ENCODE data around the gene ZDHHC17.
"Not testable (repeated sequence)": the region's sequence is repeated elsewhere in the genome, so short reads cannot be mapped to it uniquely, and the experiment has no call there.

Gene ZDHHC17

DNA sequence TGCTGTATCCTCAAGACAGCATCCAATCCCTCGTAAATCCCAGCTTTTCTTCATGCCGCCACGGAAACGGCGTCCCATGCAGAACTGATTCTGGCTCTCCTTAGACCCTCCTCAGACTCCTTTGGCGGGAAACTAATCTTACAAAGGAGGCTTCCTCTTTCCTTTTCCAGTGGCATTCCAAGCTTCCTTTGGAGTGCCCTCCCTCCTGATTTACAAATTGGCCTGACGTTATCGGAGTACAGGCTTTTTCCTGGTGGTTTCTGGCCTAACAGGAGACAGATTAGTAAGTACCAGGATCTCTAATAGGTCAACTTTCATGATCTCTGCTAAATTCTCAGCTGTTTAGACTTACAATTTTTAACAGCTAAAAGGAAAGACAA is 1.3 kb upstream of the ZDHHC17 start:
- in situ Hi-C loops (cut with HindIII; ENCODE audit: low pct_ligation_motif_present, low pct_unique_long_range_greater_than_20kb, low sequenced_read_pairs): no loop called here
- DNase-seq: no peak

DNA sequence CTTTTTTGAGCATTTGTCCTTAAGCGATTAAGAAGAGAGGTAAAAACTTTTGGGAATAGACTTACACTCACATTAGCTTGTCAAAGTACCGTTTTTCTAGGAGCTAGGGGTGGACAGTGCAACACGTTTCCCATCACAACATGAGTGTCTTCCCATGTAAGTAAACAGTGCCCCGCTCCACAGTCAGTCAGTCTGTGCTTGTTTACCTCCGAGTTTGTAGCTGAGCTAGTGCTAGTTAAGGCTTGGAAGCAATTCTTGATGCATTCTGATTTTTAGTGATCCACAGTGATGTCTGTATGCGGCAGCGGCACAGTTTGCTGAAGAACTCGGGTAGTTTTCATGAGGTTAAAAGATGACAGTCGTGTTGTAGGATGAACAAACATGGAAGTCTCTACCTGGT is 941 bp downstream of the ZDHHC17 start:
- in situ Hi-C loops (cut with HindIII; ENCODE audit: low pct_ligation_motif_present, low pct_unique_long_range_greater_than_20kb, low sequenced_read_pairs): no loop called here

DNA sequence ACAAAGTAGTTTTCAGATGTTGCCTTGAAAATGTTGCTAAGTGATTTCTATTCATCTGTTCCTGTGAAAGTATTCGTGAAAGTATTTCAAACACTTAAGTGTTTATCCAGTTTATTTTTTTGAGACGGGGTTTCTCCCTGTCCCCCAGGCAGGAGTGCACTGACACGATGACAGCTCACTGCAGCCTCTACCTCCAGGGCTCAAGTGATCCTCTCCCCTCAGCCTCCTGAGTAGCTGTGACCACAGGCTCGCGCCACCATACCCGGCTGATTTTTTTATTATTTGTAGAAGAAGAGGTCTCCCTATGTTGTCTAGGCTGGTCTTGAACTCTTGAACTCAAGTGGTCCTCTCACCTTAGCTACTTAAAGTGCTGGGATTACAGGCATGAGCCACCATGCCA is 1.7 kb downstream of the ZDHHC17 start:
- in situ Hi-C loops (cut with HindIII; ENCODE audit: low pct_ligation_motif_present, low pct_unique_long_range_greater_than_20kb, low sequenced_read_pairs): no loop called here
- DNase-seq: no peak

More for the DNA sequence above, 941 bp downstream of the ZDHHC17 start:
- DNase-seq: peak; percentile 35

DNA sequence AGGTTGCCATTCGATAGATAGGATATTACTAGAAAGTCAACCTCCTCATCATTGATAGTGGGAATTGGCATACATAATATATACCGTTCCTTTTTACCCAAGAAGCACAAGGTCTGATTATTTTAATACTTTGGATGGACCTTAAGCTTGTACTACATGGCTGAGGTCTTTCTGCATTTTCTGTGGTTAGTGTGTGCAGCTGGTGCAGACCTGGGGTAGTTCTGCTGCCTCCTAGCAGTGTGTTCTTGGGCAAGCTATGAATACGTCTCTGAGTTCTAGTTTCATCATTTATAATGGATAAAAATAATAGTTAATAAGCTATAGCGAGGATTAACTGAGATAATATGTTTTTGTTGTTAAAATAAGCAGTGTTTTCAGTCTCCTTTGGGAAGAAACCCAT is 2.2 kb downstream of the ZDHHC17 start:
- DNase-seq: no peak
- in situ Hi-C loops (cut with HindIII; ENCODE audit: low pct_ligation_motif_present, low pct_unique_long_range_greater_than_20kb, low sequenced_read_pairs): no loop called here

DNA sequence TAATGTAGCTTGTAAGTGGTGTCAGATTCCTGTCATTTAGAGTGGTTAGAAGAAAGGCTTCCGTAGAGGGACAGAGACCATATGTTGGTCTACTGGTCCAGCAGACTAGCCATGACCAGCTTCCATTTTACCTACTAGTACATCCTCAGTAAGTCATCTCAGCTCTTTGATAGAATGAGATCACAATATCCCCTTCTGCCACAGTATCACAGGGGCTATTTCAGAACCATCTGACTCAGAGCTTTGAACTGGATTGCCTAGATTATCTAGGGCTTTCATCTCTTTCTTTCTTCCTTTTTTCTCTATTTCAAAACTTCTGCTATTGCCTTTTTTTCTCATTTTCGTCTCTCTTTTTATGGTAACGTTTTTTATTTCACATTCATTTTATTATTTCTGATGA is 4.7 kb downstream of the ZDHHC17 start:
- in situ Hi-C loops (cut with HindIII; ENCODE audit: low pct_ligation_motif_present, low pct_unique_long_range_greater_than_20kb, low sequenced_read_pairs): no loop called here
- no peak for DNase-seq

DNA sequence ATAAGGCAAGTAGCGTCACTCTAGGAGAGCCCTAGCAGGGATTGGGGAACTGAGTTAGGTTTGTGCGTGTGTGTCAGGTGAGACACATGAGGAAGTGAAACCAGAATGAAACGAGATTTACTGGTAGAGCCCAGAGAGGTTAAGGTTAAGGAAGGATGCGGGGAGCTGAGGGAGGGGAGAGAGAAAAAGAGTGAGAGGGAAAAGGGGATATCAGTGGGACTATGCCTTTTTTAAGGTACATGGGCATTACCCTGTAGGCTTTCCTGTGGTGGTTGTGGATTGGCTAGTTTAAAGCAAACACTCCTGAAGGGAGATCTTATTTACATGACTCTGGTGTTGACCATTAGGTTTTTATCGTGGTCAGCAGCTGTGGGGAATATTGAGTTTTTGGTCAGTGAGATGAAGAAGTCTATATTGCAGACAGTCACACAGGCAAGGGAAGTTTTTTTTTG is 13.9 kb downstream of the ZDHHC17 start:
- no peak for DNase-seq
- in situ Hi-C loops (cut with HindIII; ENCODE audit: low pct_ligation_motif_present, low pct_unique_long_range_greater_than_20kb, low sequenced_read_pairs): no loop called here

DNA sequence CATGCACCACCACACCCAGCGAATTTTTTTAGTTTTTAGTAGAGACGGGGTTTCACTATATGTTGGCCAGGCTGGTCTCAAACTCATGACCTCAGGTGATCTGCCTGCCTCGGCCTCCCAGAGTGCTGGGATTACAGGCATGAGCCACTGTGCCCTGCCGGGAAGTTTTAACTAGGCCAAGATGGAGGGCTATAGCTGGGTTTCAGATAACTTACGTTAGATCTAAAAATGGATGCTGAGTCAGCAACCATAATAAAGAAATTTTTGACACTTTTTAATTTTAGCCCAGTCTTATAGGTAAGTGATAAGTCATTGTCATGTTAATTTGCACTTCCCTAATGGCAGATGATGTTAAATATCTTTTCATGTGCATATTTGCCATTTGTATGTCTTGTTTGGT is 14.4 kb downstream of the ZDHHC17 start:
- DNase-seq: no peak
- in situ Hi-C loops (cut with HindIII; ENCODE audit: low pct_ligation_motif_present, low pct_unique_long_range_greater_than_20kb, low sequenced_read_pairs): no loop called here

DNA sequence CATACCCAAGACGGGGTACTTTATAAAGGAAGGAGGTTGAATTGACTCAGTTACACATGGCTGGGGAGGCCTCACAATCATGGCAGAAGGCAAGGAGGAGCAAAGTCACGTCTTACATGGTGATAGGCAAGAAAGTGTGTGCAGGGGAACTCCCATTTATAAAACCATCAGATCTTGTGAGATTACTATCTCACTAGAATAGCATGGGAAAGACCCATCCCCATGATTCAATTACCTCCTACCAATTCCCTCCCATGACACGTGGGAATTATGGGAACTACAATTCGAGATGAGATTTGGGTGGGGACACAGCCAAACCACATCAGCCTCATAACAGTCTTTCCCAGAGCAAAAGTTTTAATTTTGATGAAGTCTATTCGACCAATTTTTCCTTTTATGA is 15.4 kb downstream of the ZDHHC17 start:
- in situ Hi-C loops (cut with HindIII; ENCODE audit: low pct_ligation_motif_present, low pct_unique_long_range_greater_than_20kb, low sequenced_read_pairs); DNase-seq: not testable (repeated sequence)

DNA sequence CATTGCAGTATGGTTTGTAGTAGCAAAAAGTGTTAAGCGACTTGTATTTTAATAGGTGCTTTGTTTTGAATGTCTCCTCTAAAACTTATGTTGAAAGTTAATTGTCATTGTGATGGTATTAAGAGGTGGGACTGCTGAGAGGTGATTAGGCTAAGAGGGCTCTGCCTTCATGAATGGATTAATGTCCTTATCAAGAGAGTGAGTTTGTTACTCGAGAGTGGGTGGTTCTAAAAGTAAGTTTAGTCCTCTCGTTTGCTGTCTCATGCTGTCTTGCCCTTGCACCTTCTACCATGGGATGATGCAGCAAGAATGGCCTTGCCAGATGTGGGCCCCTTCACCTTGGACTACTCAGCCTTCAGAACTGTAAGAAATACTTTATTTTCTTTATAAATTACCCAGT is 17.4 kb downstream of the ZDHHC17 start:
- DNase-seq: no peak
- in situ Hi-C loops (cut with HindIII; ENCODE audit: low pct_ligation_motif_present, low pct_unique_long_range_greater_than_20kb, low sequenced_read_pairs): no loop called here

DNA sequence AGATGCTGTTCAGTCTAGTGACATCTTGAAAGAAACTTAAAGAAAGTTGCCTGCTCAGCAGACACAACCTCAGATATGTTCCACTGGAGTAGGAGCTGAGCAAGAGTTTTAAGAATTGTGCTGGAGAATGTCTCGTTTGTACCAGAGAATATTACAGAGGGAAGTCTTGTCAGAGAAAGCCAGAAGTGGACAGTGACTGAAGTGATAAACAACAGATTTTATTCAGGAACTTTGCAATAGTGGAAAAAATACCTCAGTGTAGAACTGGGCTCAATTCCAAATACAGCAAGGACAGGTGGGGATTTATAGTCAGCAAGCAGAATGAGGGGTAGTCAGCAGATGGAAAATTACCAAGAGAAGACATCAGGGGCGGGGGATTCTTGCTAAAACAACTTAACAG is 18.6 kb downstream of the ZDHHC17 start:
- DNase-seq: no peak
- in situ Hi-C loops (cut with HindIII; ENCODE audit: low pct_ligation_motif_present, low pct_unique_long_range_greater_than_20kb, low sequenced_read_pairs): no loop called here

DNA sequence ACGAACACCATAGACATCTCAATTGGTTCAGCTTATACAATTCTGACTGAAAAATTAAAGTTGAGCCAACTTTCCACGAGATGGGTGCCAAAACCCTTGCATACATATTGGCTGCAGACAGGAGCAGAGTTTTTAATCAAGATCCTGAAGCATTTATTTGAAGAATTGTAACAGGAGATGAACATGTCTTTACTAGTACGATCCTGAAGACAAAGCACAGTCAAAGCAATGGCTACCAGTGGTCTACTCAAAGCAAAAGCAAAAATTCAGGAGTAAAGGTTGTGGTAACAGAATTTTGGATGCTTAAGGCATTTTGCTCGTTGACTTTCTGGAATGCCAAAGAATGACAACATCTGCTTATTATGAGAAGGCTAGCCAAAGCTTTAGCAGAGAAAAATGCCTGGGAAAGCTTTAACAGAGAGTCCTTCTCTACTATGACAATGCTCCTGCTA is 20.7 kb downstream of the ZDHHC17 start:
- DNase-seq: no peak
- in situ Hi-C loops (cut with HindIII; ENCODE audit: low pct_ligation_motif_present, low pct_unique_long_range_greater_than_20kb, low sequenced_read_pairs): no loop called here

DNA sequence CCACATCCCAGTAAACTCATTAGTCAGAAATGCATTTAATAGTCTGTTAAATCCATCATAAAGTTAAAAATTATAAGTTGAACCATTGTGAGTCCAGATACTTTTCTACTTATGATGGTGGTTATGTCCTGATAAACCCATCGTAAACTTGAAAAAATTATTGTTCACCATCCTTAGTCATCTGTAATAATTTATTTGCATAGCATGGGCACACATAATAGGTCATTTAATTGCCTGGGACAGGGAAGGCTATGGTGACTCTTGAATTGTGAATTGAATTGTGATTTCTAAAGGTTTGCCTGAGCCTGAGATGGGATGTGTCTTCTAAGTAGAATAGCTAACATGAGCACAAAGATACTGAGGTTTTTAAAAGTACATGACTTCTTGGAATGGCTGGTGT is 21.5 kb downstream of the ZDHHC17 start:
- in situ Hi-C loops (cut with HindIII; ENCODE audit: low pct_ligation_motif_present, low pct_unique_long_range_greater_than_20kb, low sequenced_read_pairs): no loop called here

DNA sequence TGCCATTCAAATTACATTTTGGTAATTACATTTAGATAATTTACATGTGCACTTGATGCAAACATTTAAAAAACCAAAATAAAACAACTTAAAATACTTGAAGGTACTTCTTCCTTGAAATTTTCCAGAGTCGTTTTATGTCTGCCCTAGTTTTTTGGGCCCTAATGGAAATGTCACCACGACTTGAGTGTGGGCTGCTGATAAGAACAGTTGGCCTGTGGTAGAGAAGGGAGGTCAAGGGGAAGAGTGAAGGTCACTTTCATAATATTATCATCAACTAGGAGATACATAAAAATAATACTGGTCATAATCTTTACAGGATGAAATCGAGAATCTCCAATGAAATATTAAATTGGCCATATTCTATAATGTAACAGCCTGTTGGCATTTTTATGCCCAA is 23.1 kb downstream of the ZDHHC17 start:
- no peak for DNase-seq
- in situ Hi-C loops (cut with HindIII; ENCODE audit: low pct_ligation_motif_present, low pct_unique_long_range_greater_than_20kb, low sequenced_read_pairs): no loop called here

More for the DNA sequence above, 21.5 kb downstream of the ZDHHC17 start:
- DNase-seq: no peak

DNA sequence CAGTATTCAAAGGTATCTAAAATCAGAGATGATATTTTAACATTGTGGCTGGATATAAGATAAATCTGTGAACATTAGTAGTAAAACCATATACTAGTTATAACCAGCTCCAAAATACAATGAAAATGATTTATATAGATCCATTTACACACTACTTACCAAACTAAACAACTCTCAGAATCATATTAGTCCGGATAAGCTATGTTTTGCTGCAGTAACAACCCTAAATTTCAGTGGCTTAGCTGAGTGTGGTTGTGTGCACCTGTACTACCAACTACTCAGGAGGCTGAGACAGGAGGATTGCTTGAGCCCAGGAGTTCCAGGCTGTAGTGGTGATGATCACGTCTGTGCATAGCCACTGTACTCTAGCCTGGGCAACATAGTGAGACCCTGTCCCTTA is 23.8 kb downstream of the ZDHHC17 start:
- no peak for DNase-seq
- in situ Hi-C loops (cut with HindIII; ENCODE audit: low pct_ligation_motif_present, low pct_unique_long_range_greater_than_20kb, low sequenced_read_pairs): no loop called here

DNA sequence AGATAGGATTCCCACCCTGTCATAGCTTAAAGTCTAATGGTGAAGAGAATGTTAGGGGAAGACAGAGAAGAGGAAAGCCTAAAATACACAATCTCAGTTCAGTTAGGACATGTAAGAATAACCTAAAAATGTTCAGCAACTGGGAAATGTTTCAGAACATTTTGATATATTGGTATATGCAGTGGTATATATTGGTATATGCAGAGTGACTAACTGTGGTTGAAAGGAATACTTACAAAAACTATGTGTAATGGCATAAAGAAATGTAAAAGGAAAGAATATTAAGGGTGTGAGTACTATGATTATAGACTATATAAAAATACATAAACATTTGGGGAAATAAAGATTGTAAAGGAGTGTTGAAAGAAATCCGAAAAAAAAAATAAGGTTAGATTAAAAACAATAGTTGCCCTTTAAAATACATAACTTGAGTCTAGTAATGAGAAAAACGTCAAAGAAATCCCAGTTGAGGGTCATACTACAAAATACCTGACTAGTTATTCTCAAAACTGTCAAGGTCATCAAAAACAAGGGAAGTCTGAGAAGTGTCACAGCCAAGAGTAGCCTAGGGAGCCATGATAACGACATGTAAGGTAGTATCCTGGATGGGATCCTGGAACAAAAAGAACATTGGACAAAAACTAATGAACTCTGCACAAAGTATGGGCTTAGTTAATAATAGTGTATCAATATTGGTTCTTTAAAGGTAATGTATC is 25.6 kb downstream of the ZDHHC17 start:
- DNase-seq: no peak
- in situ Hi-C loops (cut with HindIII; ENCODE audit: low pct_ligation_motif_present, low pct_unique_long_range_greater_than_20kb, low sequenced_read_pairs): no loop called here

DNA sequence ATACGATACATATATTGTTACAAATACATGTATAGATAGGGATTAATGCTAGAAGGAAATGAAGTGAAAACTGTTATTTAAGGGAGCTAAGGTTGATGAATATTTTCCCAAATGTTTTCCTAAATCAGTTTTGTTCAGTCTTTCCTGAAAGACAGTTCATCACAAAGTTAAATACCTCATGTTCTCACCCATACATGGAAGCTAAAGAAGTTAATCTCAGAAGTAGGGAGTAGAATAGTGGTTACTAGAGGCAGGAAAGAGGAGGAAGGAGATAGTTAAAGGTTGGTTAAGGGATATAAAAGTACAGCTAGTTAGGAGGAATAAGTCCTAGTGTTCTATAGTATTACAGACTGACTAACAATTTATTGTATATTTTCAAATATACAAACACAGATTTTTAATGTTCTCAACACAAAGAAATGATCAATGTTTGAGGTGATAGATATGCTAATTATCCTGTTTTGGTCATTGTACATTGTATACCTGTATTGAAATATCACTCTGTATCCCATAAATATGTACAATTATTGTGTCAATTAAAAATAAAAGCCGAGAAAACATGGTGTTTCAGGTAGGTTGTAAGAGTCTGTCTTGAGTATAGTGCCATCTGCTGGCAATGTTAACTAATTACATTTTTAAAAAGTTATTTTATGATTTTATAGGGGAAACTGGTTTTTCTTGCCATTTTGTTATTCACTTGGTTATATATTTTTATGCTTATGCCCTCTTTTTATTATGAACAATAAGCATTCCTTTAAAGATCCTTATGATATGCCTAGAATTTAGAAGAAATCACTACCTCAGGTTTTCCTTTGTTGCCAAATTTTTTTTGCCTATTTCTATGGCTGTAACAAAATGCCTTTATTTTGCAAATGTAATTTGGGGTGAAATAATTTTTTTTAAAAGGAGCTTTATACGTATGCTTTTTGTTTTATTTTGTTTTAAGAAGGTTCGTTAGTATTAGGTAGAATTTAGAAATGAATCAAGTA is 26.9 kb downstream of the ZDHHC17 start:
- in situ Hi-C loops (cut with HindIII; ENCODE audit: low pct_ligation_motif_present, low pct_unique_long_range_greater_than_20kb, low sequenced_read_pairs): no loop called here
- peak; percentile 45 for DNase-seq

DNA sequence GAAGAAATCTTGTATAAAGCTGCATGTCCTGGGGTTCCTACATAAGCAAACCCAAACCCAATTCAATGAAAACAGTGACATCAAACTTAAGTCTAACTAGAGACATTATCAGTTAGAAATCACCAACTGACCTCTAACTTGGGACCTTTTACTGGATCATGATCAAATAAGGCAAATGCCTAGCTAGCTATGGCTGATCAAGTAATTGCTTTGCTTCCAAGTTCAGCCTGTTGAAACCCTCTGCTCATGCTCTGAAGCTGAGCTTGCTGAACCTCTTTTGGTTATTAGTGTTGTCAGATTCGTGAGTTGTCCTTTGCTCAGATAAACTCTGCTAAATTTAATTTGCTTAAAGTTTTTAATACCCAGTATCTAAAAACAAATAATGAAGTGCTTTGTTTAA is 28.9 kb downstream of the ZDHHC17 start:
- in situ Hi-C loops (cut with HindIII; ENCODE audit: low pct_ligation_motif_present, low pct_unique_long_range_greater_than_20kb, low sequenced_read_pairs): no loop called here
- no peak for DNase-seq

DNA sequence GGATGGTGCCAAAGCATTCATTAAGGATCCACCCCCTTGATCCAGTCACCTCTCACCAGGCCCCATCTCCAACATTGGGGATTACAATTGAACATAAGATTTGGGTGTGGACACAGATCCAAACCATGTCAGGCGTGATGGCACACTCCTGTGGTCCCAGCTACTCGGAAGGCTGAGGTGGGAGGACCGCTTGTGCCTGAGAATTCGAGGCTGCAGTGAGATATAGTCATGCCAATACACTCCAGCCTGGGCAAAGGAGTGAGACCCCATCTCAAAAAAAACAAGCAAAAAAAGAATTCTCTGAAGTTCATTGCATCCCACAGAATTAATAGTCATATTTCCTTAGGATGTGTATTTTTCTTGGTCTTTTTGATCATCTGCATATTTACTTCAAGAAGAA is 34.9 kb downstream of the ZDHHC17 start:
- in situ Hi-C loops (cut with HindIII; ENCODE audit: low pct_ligation_motif_present, low pct_unique_long_range_greater_than_20kb, low sequenced_read_pairs): no loop called here
- DNase-seq: no peak

DNA sequence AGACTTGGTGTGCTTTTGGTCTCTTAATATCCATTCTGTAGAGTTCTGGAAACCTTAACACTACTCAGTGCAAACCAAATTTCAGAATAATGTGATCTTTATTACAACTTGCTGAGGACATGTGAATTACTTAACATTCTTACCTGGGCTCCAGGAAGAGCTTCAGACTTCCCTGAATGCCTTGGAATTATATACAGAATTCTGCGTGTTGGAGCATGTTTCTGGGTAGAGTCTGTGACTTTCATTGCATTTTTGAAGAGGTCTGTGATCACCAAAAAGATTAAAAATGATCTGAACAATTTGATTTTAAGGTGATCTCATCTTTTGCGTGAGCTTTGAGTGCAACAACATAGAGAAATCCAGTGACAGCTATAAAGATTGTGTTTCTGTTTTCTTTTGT is 35.4 kb downstream of the ZDHHC17 start:
- no peak for DNase-seq
- in situ Hi-C loops (cut with HindIII; ENCODE audit: low pct_ligation_motif_present, low pct_unique_long_range_greater_than_20kb, low sequenced_read_pairs): no loop called here

DNA sequence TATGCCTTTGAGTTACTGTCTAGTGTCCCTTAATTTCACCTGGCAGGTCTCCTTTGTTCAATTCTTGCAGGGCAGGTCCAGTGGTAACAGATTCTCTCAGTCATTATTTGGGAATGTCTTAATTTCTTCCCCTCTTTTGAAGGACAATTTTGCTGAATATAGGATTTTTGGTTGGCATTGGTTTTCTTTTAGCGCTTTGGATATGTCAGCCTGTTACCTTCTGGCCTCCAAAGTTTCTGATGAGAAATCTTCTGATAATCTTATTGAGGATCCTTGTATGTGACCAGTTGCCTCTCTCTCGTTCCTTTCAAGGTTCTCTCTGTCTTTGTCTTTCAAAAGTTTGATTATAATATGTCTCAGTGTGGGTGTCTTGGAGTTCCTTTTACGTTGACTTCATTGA is 38.1 kb downstream of the ZDHHC17 start:
- in situ Hi-C loops (cut with HindIII; ENCODE audit: low pct_ligation_motif_present, low pct_unique_long_range_greater_than_20kb, low sequenced_read_pairs): no loop called here
- no peak for DNase-seq
